Heart left ventricle (tissue), 16 donors: ENCODE data around the gene CSNK2A2. TPM values are rescaled to one million over a fixed set of nuclear protein-coding genes. Genes with fewer than 3 reads are reported as not detected.

Experiments
- ATAC-seq, 4 donors: fragments of 200-7000 bp; cut with Tn5 transposase; one replicate each; pipeline ENCODE4 v1.9.1; 2020 to 2022; ENCODE audit warnings: moderate library complexity in 4 of 4, mild to moderate bottlenecking in 3 of 4, moderate number of reproducible peaks in 1 of 4
- DNase-seq, 5 donors: peaks; one replicate each; pipeline ENCODE4 v3.0.0-alpha.2; 2020
- H3K27ac ChIP-seq, 12 donors: fragments of 200-600 bp; sonication (generic) in 4 of 12; one replicate each; pipeline versions ENCODE4 v1.5.0 to v1.8.0; 2016 to 2022; ENCODE audit warnings: mild to moderate bottlenecking in 2 of 12
- H3K27me3 ChIP-seq, 9 donors: fragments of 200-600 bp; sonication (generic) in 2 of 9; one replicate each; pipeline versions ENCODE4 v1.5.1 to v1.8.0; 2016 to 2022; ENCODE audit warnings: mild to moderate bottlenecking in 3 of 9
- H3K36me3 ChIP-seq, 9 donors: fragments of 200-600 bp; sonication (generic) in 2 of 9; one replicate each; pipeline versions ENCODE4 v1.5.0 to v1.8.0; 2018 to 2022; ENCODE audit warnings: mild to moderate bottlenecking in 2 of 9
- H3K4me1 ChIP-seq, 12 donors: fragments of 200-600 bp; sonication (generic) in 4 of 12; one replicate each; pipeline versions ENCODE4 v1.5.0 to v1.8.0; 2016 to 2022; ENCODE audit warnings: mild to moderate bottlenecking in 3 of 12
- H3K4me3 ChIP-seq, 12 donors: fragments of 200-600 bp; sonication (generic) in 4 of 12; one replicate each; pipeline versions ENCODE4 v1.5.0 to v1.8.0; 2017 to 2022; ENCODE audit warnings: mild to moderate bottlenecking in 9 of 12, moderate library complexity in 4 of 12
- H3K9me3 ChIP-seq, 12 donors: fragments of 200-600 bp; sonication (generic) in 4 of 12; one replicate each; pipeline versions ENCODE4 v1.5.0 to v1.8.0; 2016 to 2022; ENCODE audit warnings: mild to moderate bottlenecking in 1 of 12
- POLR2A ChIP-seq, 2 donors: fragments of 450-650 bp; IDR thresholded peaks; one replicate each; pipeline ENCODE4 v1.6.1; 2017; ENCODE audit warnings: antibody characterized with exemption in 2 of 2, mild to moderate bottlenecking in 2 of 2, moderate library complexity in 2 of 2
- WGBS, 4 donors: extraction: QIAGEN DNeasy Blood & Tissue Kit in 2 of 4; methylation state at CpG; one replicate each; pipeline versions ENCODE4 v1.1.5 to v1.1.7; 2013 to 2018; 5-methylcytosine and 5-hydroxymethylcytosine counted together
- intact Hi-C, 10 donors: fragments of 100-400 bp; cut with DNase I; formaldehyde crosslinking; loops; one replicate each; pipeline versions ENCODE4 v1.11.1 to v1.14.2; 2022
- polyA plus RNA-seq, 2 donors: library from polyadenylated mRNA; stranded (reverse); fragments of 200-250 nt; gene quantifications; one replicate each; pipeline ENCODE4 v1.2.3, GENCODE V29; 2013
- total RNA-seq, 9 donors: library from RNA; depleted of rRNA in 2 of 9; stranded (reverse); fragments of >200 nt in 2 of 9; fragmentation: NEBNext Ultra II Directional in 3 of 9; extraction: Animal tissue kit (Norgen Biotek cat#: 25700) in 3 of 9; gene quantifications; one replicate each; pipeline versions ENCODE4 v1.1.0 to v1.2.4, GENCODE V29; 2016 to 2023
- TF ChIP-seq, protein P1 (sequence below), 12 donors: fragments of 200-600 bp; sonication (generic) in 4 of 12; IDR thresholded peaks; one replicate each; pipeline versions ENCODE4 v1.5.0 to v1.8.0; 2018 to 2022; ENCODE audit warnings: antibody characterized with exemption in 12 of 12, mild to moderate bottlenecking in 5 of 12
- donor health status: ischemic (EF 13 %, LVEDD 7.1; RV severe dilation, severe dysfunction).
- donor health status: healthy with polysubstance abuse.
- donor health status: DM: no; HTN: yes; CAD: no.
- donor health status: DM: no; HTN: no; CAD: no.
- donor health status: ischemic (EF 25% LVEDD 6.9; RV normal size, moderate dysfunction).
- donor health status: ischemic (EF 25% LVEDD 5.7; RV mildly dilated, moderate dysfunction).
- donor health status: healthy.
- donor health status: DM: yes; HTN: yes; CAD: no.
- donor health status: ischemic (EF 35%, LVEDD 5.7; RV mildly dilated, moderate dysfunction).
- donor health status: nonischemic (EF 11% LVEDD 7.7; RV severe dilation, severe dysfunction).
- donor health status: DM: yes; HTN: yes; CAD: no.
- donor health status: PGD.
- donor health status: ischemic (EF 29% LVEDD 5.4; RV normal size, mild dysfunction).
- donor health status: nonischemic (EF 23%, LVEDD 6.1; RV moderate dilation, normal function).

The CSNK2A2 gene
- total and polyA plus RNA-seq, 11 donors: 20.9 to 48.4 (median 36.4) TPM

DNA sequence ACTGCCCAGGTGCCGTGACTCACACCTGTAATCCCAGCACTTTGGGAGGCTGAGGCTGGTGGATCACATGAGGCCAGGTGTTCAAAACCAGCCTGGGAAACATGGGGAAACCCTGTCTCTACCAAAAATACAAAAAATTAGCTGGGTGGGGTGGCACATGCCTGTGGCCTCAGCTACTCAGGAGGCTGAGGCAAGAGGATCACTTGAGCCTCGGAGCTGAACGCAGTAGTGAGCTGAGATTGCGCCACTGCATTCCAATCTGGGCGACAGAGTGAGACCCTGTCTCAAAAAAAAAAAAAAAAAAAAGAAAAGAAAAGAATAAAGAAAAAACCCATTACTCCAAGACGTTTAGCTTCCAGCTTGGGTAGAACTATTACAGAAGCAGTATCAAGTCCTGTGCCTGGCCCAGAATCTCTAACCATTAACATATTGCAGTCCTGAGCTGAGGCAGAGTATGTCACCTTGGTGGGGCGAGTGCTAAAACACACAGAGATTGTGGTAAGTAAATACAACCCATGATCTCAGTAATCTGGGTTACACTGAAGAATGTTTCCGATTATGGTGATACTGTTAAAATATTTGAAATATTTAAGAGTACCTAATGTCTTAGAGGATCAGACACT lies 45.5 kb downstream of the CSNK2A2 start:
- intact Hi-C loops: no loop called here
- Histone ChIP-seq H3K27ac (no peak overlapping the region), H3K9me3 (no peaks in the 10 kb centered on the region), H3K36me3 (peaks cover 0 to 4% (median 0%) of the 10 kb centered on the region in 9 donors), H3K27me3 (no peaks in the 10 kb centered on the region), H3K4me1 (no peaks in the 10 kb centered on the region), H3K4me3 (no peak overlapping the region)
- no peak for ATAC-seq
- no peak for DNase-seq
- WGBS, 4 donors: 87 to 92% (median 89%) methylated on average over 8 of the region's 8 CpGs
- TF ChIP-seq, protein P1, sequence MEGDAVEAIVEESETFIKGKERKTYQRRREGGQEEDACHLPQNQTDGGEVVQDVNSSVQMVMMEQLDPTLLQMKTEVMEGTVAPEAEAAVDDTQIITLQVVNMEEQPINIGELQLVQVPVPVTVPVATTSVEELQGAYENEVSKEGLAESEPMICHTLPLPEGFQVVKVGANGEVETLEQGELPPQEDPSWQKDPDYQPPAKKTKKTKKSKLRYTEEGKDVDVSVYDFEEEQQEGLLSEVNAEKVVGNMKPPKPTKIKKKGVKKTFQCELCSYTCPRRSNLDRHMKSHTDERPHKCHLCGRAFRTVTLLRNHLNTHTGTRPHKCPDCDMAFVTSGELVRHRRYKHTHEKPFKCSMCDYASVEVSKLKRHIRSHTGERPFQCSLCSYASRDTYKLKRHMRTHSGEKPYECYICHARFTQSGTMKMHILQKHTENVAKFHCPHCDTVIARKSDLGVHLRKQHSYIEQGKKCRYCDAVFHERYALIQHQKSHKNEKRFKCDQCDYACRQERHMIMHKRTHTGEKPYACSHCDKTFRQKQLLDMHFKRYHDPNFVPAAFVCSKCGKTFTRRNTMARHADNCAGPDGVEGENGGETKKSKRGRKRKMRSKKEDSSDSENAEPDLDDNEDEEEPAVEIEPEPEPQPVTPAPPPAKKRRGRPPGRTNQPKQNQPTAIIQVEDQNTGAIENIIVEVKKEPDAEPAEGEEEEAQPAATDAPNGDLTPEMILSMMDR (IDR thresholded peaks at IDR 0.05): no peak
- TF ChIP-seq POLR2A (IDR thresholded peaks at IDR 0.05): no peak

DNA sequence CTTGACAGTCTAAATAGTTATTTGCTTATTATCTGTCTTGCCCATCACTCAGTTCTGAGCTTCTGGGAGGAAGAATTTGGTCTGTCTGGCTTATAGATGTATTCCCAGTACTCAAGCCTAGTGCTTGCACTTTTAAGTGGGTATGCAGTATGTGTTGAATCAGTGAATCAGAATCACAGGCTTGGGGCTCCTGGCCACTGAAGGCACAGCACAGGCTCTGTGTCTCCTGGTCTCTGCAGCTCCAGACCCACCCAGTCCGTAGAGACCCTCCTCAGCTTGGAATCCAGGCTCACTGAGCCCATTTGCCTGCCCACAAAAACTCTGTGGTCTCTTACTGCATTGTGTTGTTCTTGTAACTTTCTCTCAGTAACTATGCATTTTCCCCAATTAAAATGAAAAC lies 49.4 kb downstream of the CSNK2A2 start:
- Histone ChIP-seq H3K4me1 (no peaks in the 10 kb centered on the region), H3K36me3 (no peaks in the 10 kb centered on the region), H3K9me3 (no peaks in the 10 kb centered on the region), H3K27me3 (no peaks in the 10 kb centered on the region), H3K27ac (no peak overlapping the region), H3K4me3 (no peak overlapping the region)
- intact Hi-C loops: no loop called here
- DNase-seq (no peak), ATAC-seq (no peak)
- no peak for TF ChIP-seq POLR2A (IDR thresholded peaks at IDR 0.05)
- TF ChIP-seq, protein P1 (IDR thresholded peaks at IDR 0.05): no peak
- WGBS, 4 donors: 81 to 88% (median 86%) methylated on average over 1 of the region's 1 CpG

DNA sequence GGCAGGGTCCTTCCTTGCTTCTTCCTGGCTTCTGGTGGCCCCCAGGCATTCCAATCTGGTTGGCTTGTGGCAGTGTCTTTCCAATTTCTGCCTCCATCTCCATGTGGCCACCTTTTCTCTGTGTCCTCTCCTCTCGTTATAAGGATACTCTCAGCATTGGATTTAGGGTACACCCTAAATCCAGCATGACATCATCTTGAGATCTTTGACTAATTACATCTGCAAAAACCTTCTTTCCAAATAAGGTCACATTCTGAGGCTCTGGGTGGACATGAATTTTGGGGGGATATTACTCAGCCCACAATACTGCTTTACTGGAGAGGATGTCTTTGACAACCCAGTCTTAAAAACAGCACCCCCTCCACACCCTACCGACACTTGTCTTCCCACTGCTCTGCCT lies 49.8 kb downstream of the CSNK2A2 start:
- Histone ChIP-seq H3K4me1 (no peaks in the 10 kb centered on the region), H3K36me3 (no peaks in the 10 kb centered on the region), H3K9me3 (no peaks in the 10 kb centered on the region), H3K27ac (no peak overlapping the region), H3K4me3 (no peak overlapping the region), H3K27me3 (no peaks in the 10 kb centered on the region)
- intact Hi-C loops: no loop called here
- TF ChIP-seq, protein P1 (IDR thresholded peaks at IDR 0.05): no peak
- TF ChIP-seq POLR2A (IDR thresholded peaks at IDR 0.05): no peak
- WGBS, 4 donors: 89 to 94% (median 93%) methylated on average over 2 of the region's 2 CpGs
- ATAC-seq (no peak), DNase-seq (no peak)

DNA sequence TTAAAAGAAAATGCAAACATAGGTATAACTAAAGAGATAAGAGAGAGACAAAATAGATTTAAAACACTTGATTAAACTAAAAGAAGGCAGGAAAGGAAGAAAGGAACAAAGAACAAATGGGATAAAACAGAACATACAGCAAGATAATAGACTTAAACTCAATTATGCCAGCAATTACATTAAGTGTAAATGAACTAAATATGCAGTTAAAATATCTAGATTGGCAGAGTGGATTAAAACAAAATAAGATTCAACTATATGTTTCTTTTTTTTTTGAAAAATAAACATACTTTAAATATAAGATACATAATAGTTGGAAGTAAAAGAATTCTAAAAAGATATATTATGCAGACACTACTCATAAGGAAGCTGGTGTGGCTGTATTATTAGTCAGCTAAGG lies 59.1 kb downstream of the CSNK2A2 start:
- TF ChIP-seq POLR2A (IDR thresholded peaks at IDR 0.05): no peak
- TF ChIP-seq, protein P1 (IDR thresholded peaks at IDR 0.05): no peak
- intact Hi-C loops: no loop called here
- no peak for ATAC-seq

More for the DNA sequence above, 59.1 kb downstream of the CSNK2A2 start:
- H3K36me3 ChIP-seq: peaks cover 0 to 8% (median 0%) of the 10 kb centered on the region in 9 donors
- DNase-seq: no peak
- no peak overlapping the region for H3K4me3 ChIP-seq
- H3K27me3 ChIP-seq: no peaks in the 10 kb centered on the region
- H3K27ac ChIP-seq: no peak overlapping the region
- H3K4me1 ChIP-seq: no peaks in the 10 kb centered on the region
- peaks cover 0 to 28% (median 10%) of the 10 kb centered on the region in 12 donors for H3K9me3 ChIP-seq
